ENCODE results near the gene DLG2.

The DLG2 gene

GRCh38 chr11:84962018-84962417, 665.1 kb downstream of the DLG2 start:
- no peak for DNase-seq

GRCh38 chr11:84958295-84958694, 668.8 kb downstream of the DLG2 start:
- DNase-seq: no peak

GRCh38 chr11:84950569-84951270, 676.4 kb downstream of the DLG2 start:
- no peak for DNase-seq

- DNase-seq: no peak
Observed at GRCh38 chr11:84947970-84948580, 679.1 kb downstream of the DLG2 start.

- no peak for DNase-seq
Observed at GRCh38 chr11:84947070-84947469, 680.1 kb downstream of the DLG2 start.

- DNase-seq: no peak
Observed at GRCh38 chr11:84930863-84931262, 696.3 kb downstream of the DLG2 start.

- no peak for DNase-seq
Observed at GRCh38 chr11:84929738-84930137, 697.4 kb downstream of the DLG2 start.

GRCh38 chr11:84924154-84924692, 702.9 kb downstream of the DLG2 start:
- DNase-seq: no peak

- no peak for DNase-seq
Observed at GRCh38 chr11:84923489-84923888, 703.7 kb downstream of the DLG2 start.

- no peak for DNase-seq
Observed at GRCh38 chr11:84922836-84923235, 704.3 kb downstream of the DLG2 start.

GRCh38 chr11:84922212-84922805, 704.8 kb downstream of the DLG2 start:
- DNase-seq: no peak

- no peak for DNase-seq
Observed at GRCh38 chr11:84914511-84914910, 712.6 kb downstream of the DLG2 start.

GRCh38 chr11:84909740-84910139, 717.4 kb downstream of the DLG2 start:
- no peak for DNase-seq

GRCh38 chr11:84906995-84907394, 720.1 kb downstream of the DLG2 start:
- no peak for DNase-seq

- no peak for DNase-seq
Observed at GRCh38 chr11:84905411-84905810, 721.7 kb downstream of the DLG2 start.

- DNase-seq: no peak
Observed at GRCh38 chr11:84902445-84902844, 724.7 kb downstream of the DLG2 start.

- DNase-seq: no peak
Observed at GRCh38 chr11:84901991-84902390, 725.2 kb downstream of the DLG2 start.

- DNase-seq: peak; percentile 4
Observed at GRCh38 chr11:84899740-84900139, 727.4 kb downstream of the DLG2 start.

GRCh38 chr11:84899134-84899533, 728.0 kb downstream of the DLG2 start:
- no peak for DNase-seq

- DNase-seq: no peak
Observed at GRCh38 chr11:84894666-84895065, 732.5 kb downstream of the DLG2 start.

GRCh38 chr11:84890676-84891075, 736.5 kb downstream of the DLG2 start:
- DNase-seq: no peak

GRCh38 chr11:84889556-84889955, 737.6 kb downstream of the DLG2 start:
- DNase-seq: no peak

- DNase-seq: no peak
Observed at GRCh38 chr11:84887055-84887629, 740.0 kb downstream of the DLG2 start.

GRCh38 chr11:84886344-84886743, 740.8 kb downstream of the DLG2 start:
- DNase-seq: no peak

Data from hematopoietic multipotent progenitor cell treated with erythropoietin and hydrocortisone succinate and interleukin-3 and kit ligand, for 4 days (in vitro differentiated cells).